Activated naive CD4-positive, alpha-beta T cell treated with anti-CD3 and anti-CD28 coated beads, Interleukin-2, amount 50 U/mL, for 24 hours (primary cell): Measurements from ENCODE around the gene SAC3D1.

Source experiments
- H3K27ac Mint-ChIP-seq: one replicate; pipeline ENCODE4 v1.8.0; 2021; ENCODE audit warnings: mild to moderate bottlenecking, mixed read lengths
- H3K27me3 Mint-ChIP-seq: one replicate; pipeline ENCODE4 v1.8.0; 2021; ENCODE audit warnings: mixed read lengths
- H3K36me3 Mint-ChIP-seq: one replicate; pipeline ENCODE4 v1.8.0; 2021; ENCODE audit warnings: mixed read lengths
- H3K4me1 Mint-ChIP-seq: one replicate; pipeline ENCODE4 v1.8.0; 2021; ENCODE audit warnings: mixed read lengths
- H3K4me3 Mint-ChIP-seq: one replicate; pipeline ENCODE4 v1.8.0; 2021; ENCODE audit warnings: mild to moderate bottlenecking, mixed read lengths
- H3K9me3 Mint-ChIP-seq: one replicate; pipeline ENCODE4 v1.8.0; 2021; ENCODE audit warnings: mixed read lengths

Gene SAC3D1

DNA sequence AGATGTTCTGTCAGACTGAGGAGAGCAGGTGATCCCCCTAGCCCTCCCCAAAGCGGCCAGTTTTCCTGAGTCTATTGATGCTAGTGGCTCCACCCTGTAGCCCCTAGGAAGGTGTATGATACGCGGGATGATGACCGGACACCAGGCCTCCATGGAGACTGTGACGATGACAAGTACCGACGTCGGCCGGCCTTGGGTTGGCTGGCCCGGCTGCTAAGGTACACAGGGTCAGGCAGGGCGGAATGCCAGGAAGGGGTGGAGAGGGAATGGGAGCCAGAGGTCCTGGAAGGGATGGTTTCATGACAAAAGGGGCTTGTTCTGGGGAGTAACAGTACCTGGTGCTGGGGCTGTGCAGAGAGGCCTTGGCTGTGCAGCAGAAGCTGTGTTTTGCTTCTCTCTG, 46.2 kb downstream of the SAC3D1 start:
- peaks cover 15% of the 10 kb centered on the region for H3K4me1 Mint-ChIP-seq
- peaks cover 4% of the 10 kb centered on the region for H3K36me3 Mint-ChIP-seq
- no peak overlapping the region for H3K27ac Mint-ChIP-seq
- H3K27me3 Mint-ChIP-seq, result no peaks in the 10 kb centered on the region
- no peaks in the 10 kb centered on the region for H3K9me3 Mint-ChIP-seq
- no peak overlapping the region for H3K4me3 Mint-ChIP-seq

DNA sequence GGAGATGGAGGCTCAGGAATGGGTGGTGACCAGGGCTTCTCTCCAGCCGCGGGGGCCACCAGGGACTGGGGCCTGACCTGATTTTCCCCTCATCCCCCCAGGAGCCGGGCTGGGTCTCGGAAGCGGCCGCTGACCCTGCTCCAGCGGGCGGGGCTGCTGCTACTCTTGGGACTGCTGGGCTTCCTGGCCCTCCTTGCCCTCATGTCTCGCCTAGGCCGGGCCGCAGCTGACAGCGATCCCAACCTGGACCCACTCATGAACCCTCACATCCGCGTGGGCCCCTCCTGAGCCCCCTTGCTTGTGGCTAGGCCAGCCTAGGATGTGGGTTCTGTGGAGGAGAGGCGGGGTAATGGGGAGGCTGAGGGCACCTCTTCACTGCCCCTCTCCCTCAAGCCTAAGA, 46.8 kb downstream of the SAC3D1 start:
- Mint-ChIP-seq H3K27me3 (no peaks in the 10 kb centered on the region), H3K9me3 (no peaks in the 10 kb centered on the region), H3K4me3 (no peak overlapping the region), H3K36me3 (peaks cover 4% of the 10 kb centered on the region), H3K27ac (no peak overlapping the region), H3K4me1 (peaks cover 15% of the 10 kb centered on the region)

GRCh38 chr11:65089621-65090020, 48.6 kb downstream of the SAC3D1 start:
- H3K4me3 Mint-ChIP-seq, result no peak overlapping the region
- H3K9me3 Mint-ChIP-seq, result no peaks in the 10 kb centered on the region
- peaks cover 8% of the 10 kb centered on the region for H3K4me1 Mint-ChIP-seq
- no peak overlapping the region for H3K27ac Mint-ChIP-seq
- H3K27me3 Mint-ChIP-seq, result no peaks in the 10 kb centered on the region
- peaks cover 4% of the 10 kb centered on the region for H3K36me3 Mint-ChIP-seq

- H3K27me3 Mint-ChIP-seq, result no peaks in the 10 kb centered on the region
- peaks cover 4% of the 10 kb centered on the region for H3K4me1 Mint-ChIP-seq
- H3K36me3 Mint-ChIP-seq, result peaks cover 4% of the 10 kb centered on the region
- no peak overlapping the region for H3K27ac Mint-ChIP-seq
- no peaks in the 10 kb centered on the region for H3K9me3 Mint-ChIP-seq
- no peak overlapping the region for H3K4me3 Mint-ChIP-seq
Observed at GRCh38 chr11:65090628-65091027, 49.6 kb downstream of the SAC3D1 start.
